ENCODE measurements around the gene CDCP2.

DNA sequence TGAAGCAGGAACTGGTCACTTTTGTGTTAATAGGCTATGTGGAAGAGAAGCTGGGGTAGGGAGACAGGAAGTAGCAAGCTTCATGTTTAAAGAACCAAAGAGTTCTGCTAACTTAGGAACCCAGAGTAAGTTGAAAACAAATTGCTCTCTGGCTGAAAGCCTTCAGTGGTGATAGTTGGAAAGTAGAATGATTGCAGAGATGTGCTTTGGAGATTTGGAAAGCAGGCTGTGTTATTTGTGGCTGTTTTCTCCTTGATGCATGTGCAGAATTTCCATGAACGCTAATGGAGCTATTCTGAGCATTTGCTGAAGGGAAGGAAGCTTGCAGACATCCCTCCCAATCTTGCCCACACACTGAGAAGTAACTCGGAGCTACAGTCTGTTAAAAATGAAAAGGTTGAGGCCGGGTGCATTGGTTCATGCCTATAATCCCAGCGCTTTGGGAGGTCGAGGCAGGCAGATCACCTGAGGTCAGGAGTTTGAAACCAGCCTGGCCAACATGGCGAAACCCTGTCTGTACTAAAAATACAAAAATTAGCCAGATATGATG, 53.7 kb downstream of the CDCP2 start:
- TF ChIP-seq, protein P1, sequence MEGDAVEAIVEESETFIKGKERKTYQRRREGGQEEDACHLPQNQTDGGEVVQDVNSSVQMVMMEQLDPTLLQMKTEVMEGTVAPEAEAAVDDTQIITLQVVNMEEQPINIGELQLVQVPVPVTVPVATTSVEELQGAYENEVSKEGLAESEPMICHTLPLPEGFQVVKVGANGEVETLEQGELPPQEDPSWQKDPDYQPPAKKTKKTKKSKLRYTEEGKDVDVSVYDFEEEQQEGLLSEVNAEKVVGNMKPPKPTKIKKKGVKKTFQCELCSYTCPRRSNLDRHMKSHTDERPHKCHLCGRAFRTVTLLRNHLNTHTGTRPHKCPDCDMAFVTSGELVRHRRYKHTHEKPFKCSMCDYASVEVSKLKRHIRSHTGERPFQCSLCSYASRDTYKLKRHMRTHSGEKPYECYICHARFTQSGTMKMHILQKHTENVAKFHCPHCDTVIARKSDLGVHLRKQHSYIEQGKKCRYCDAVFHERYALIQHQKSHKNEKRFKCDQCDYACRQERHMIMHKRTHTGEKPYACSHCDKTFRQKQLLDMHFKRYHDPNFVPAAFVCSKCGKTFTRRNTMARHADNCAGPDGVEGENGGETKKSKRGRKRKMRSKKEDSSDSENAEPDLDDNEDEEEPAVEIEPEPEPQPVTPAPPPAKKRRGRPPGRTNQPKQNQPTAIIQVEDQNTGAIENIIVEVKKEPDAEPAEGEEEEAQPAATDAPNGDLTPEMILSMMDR (IDR thresholded peaks at IDR 0.05; ENCODE audit: low read length) = no peak
- TF ChIP-seq EZH2 (IDR thresholded peaks at IDR 0.05; ENCODE audit: borderline replicate concordance, low read length) = no peak
